ENCODE data around the gene VSTM2L. TPM values are rescaled to one million over a fixed set of nuclear protein-coding genes. Genes with fewer than 3 reads are reported as not detected.

Gene VSTM2L
- total and polyA plus RNA-seq, 9 of the 15 experiments (the other 6 are each of a cell fraction or from before 2014, with no cell fraction given), result not detected

GRCh38 chr20:37901240-37901639, 1.7 kb upstream of the VSTM2L start:
- ATAC-seq (peak; percentile 53), FAIRE-seq (no peak), DNase-seq (ENCODE audit: extremely low read depth in 1 of 4, low spot score in 3 of 4) (peak; percentile 40 to 48 (median 44))
- in situ Hi-C loops (cut with MboI) (no loop called here), intact Hi-C loops (cut with micrococcal nuclease) (loop anchor here (5.0 kb wide), 1 partner anchor 321 kb away; no protein-coding TSS in a partner anchor)
- CTCF ChIA-PET (ENCODE audit: low intra/inter-chr PET ratio), result interaction anchor here (0.6 to 1.1 kb wide), 2 partner anchors 320 to 618 kb away, joined by 3 to 4 read pairs; no protein-coding TSS in a partner anchor
- Histone ChIP-seq H3K27me3 (ENCODE audit: control insufficient read depth in 2 of 2, insufficient read depth in 2 of 2, low read length in 2 of 2) (peaks cover 3 to 43% of the 10 kb centered on the region in 2 experiments; a peak in 4 of 5 replicates), H3K27ac (ENCODE audit: extremely low read depth, low read depth, low read length) (no peak overlapping the region), H3K9ac (ENCODE audit: insufficient read depth in 1 of 2, low read depth in 2 of 2, low read length in 2 of 2) (no peak overlapping the region), H3K4me2 (ENCODE audit: insufficient read depth, low read length) (no peak overlapping the region), H3K36me3 (ENCODE audit: control insufficient read depth, insufficient read depth, low read length) (no peaks in the 10 kb centered on the region; the same call in 2 of the 3 replicates), H4K20me1 (replicated peaks; ENCODE audit: control insufficient read depth, insufficient read depth, low read length) (peaks cover 10% of the 10 kb centered on the region), H3K9me1 (ENCODE audit: control insufficient read depth, insufficient read depth, low read length) (peaks cover 3% of the 10 kb centered on the region), H3K9me3 (replicated peaks; ENCODE audit: control insufficient read depth, insufficient read depth, low read depth, low read length) (no peaks in the 10 kb centered on the region), H2AFZ (ENCODE audit: low read depth, low read length) (no peak overlapping the region), H3K4me3 (no peak overlapping the region), H3K79me2 (ENCODE audit: control insufficient read depth, insufficient read depth, low read length) (no peaks in the 10 kb centered on the region), H3K4me1 (replicated peaks in 1 of 2; ENCODE audit: control insufficient read depth in 2 of 2, insufficient read depth in 2 of 2, low read length in 2 of 2) (peaks cover 0 to 17% of the 10 kb centered on the region in 2 experiments; a peak in 2 of 5 replicates)
- 15% methylated on average over 17 of the region's 18 CpGs for WGBS (ENCODE audit: insufficient coverage, low coverage, missing lambda C conversion rate)
- no TSS peak for BruUV-seq (replicated peaks)
- POLR2A ChIA-PET, result no interaction called here
- no peak for TF ChIP-seq PKNOX1 (IDR thresholded peaks at IDR 0.05)
- TF ChIP-seq AFF1 (IDR thresholded peaks at IDR 0.05; ENCODE audit: low read depth in 1 of 2, partially characterized antibody in 2 of 2), result peak in 1 of 2 experiments; percentile 14
- TF ChIP-seq MAZ (CRISPR knock-in tag; conservative IDR thresholded peaks at IDR 0.05 in 1 of 2, IDR thresholded peaks at IDR 0.05 in 1 of 2), result 0 out of 4 replicates have a peak, but pooled peaks of 1 of the 2 experiments have one; percentile 19
- no peak for TF ChIP-seq SAP30 (IDR thresholded peaks at IDR 0.05; ENCODE audit: borderline replicate concordance, insufficient read depth, low read depth, low read length, poor library complexity, severe bottlenecking)
- no peak for TF ChIP-seq E2F4 (CRISPR knock-in tag; IDR thresholded peaks at IDR 0.05; ENCODE audit: low read depth)
- no peak for TF ChIP-seq ZBED1 (IDR thresholded peaks at IDR 0.05)
- peak; percentile 31 for TF ChIP-seq ZFP36 (IDR thresholded peaks at IDR 0.05; ENCODE audit: low read depth, low read length, partially characterized antibody)
- TF ChIP-seq YY1 (IDR thresholded peaks at IDR 0.05; ENCODE audit: borderline replicate concordance in 1 of 3, control insufficient read depth in 1 of 3, extremely low read depth in 1 of 3, insufficient read depth in 3 of 3, insufficient read length in 1 of 3, insufficient replicate concordance in 2 of 3, low read depth in 1 of 3, low read length in 2 of 3), result peak in 1 of 3 experiments; percentile 1
- peak in 1 of 2 experiments; percentile 61 for TF ChIP-seq E2F6 (IDR thresholded peaks at IDR 0.05; ENCODE audit: borderline replicate concordance in 1 of 2, extremely low read depth in 1 of 2, insufficient read depth in 1 of 2, insufficient read length in 1 of 2, low read depth in 1 of 2, low read length in 1 of 2, poor library complexity in 1 of 2, severe bottlenecking in 1 of 2)
- TF ChIP-seq CREB3 (tag; conservative IDR thresholded peaks at IDR 0.05; ENCODE audit: low read depth), result no peak

Data from K562 (cell line).